HG02943 (cell line): ENCODE data around the gene CYP3A4.
"Not testable (repeated sequence)": the region's sequence is repeated elsewhere in the genome, so short reads cannot be mapped to it uniquely, and the experiment has no call there.

Experiments used
- ATAC-seq: cut with Tn5 transposase; IDR thresholded peaks from one replicate; pipeline ENCODE4 v1.9.1; 2021; ENCODE audit warnings: mild to moderate bottlenecking, low read depth, moderate library complexity; ENCODE audit not compliant: unreplicated experiment

Gene CYP3A4

DNA sequence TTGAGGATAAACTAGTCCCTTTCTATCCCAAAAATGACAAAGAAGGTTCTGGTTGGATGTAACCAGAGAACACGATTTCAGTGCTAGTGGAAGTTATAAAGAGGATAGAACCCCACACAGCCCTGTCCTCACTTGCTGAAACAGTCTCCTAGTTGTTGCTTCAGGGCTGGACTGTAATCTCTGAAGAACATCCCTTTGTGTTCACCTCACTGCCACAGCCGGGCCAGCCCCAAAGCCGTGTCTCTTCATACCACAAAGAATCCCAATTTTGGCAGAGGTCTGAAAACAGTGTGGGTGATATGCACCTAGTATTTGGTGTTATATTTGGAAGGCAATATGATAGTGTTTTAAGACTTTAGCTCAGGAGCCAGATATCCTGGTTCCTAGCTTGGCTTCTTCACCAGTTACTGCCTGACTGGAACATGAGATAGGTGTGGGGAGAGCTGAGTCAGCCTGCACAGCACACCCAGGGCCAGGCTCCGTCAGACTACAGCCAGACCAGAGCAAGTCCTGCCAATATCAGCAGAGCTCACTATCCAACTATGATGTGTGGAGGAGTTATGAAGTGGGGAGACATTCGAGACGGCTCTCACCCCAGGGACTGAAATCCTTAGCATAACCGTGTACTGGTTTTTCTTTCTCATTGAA lies 21.2 kb downstream of the CYP3A4 start:
- no peak for ATAC-seq

DNA sequence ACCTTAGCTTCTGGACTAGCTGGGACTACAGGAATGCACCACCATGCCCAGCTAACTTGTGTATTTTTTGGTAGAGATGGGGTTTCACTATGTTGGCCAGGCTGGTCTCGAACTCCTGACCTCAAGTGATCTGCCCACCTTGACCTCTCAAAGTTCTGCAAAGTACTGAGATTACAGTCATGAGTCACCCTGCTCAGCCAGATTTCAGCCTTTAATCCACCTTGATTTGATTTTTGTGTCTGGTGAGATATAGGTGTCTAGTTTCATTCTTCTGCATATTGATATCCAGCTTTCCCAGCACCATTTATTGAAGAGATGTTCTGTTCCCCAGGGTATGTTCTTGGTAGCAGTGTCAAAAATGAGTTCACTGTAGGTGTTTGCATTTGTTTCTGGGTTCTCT lies 28.9 kb downstream of the CYP3A4 start:
- no peak for ATAC-seq

DNA sequence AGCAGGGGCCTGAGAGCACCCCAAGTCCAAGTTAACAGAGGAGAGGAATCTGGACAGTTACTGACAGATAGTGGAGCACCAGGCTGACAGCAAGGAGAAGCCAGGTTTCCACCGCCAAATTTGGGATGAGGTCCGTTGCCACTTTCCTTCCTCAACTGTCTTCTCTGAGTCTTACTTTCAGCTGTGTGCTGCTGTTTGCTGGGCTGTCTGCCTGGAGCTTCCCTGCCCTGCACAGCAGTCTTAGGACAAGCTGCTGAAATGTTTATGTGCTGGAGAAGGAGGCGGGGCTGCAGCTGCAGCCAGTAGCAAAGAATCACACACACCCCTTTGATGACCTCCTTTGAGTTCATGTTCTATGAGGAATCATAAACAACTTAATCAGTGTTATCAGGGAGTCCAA lies 31.6 kb downstream of the CYP3A4 start:
- no peak for ATAC-seq

DNA sequence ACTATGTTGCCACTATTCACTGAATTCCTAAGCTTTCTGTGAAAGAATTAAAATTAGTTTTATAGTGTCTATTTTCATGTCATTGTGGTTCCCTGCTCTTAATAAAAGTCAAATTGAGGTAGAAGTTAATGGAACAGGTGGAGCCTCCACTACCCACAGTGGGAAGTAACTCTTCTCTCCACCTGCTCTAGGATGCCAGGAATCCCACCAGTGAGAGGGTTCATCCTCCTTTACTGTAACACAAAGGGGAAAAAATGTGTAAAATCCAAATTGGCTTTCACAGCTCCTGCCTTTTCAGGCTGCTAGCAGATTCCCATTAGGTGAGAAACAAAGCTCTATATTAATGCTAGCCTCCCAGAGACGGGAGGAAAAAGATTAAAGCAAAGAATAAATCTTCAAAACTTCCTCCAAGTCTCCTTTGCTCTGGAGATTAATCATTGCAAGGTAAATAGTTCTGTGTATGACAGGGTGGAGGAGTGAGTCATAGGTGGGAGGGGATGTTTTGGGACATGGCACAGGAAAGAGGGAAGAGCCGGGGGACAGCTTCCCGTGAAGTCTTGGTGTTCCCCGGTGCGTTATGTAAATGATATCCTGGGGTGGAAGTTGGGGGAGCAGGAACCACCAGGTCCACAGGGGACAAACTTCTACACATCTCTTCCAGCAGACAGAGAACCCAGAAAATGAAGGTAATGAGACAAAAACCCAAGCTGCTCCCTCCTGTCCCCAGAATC lies 32.5 kb downstream of the CYP3A4 start:
- ATAC-seq: not testable (repeated sequence)

DNA sequence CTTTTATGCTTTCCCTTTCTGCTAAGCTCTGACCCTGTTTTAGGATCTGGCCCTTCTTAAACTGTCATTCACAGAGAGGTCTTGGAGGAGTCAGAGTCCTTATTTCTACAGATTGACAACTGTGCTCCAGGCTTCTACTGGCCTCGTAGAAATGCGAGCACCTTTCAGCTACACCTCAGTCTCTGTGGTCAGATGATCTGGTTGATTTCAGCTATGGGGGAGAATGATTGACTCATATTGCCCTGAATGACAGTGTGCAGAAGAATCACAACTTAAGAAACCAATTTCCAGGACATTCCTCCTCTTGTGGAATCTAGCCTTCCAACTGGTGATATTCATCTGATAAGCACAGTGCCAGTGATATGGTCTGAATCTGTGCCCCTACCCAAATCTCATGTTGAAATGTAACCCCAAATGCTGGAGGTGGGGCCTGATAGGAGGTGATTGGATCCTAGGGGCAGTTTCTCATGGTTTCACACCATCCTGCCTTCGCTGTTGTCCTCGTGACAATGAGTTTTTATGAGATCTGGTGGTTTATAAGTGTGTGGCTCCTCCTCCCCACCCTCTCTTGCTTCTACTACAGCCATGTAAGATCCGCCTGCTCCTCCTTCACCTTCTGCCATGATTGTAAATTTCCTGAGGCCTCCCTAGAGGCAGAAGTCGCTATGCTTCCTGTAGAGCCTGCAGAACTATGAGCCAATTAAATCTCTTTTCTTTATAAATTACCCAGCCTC lies 35.0 kb downstream of the CYP3A4 start:
- no peak for ATAC-seq

DNA sequence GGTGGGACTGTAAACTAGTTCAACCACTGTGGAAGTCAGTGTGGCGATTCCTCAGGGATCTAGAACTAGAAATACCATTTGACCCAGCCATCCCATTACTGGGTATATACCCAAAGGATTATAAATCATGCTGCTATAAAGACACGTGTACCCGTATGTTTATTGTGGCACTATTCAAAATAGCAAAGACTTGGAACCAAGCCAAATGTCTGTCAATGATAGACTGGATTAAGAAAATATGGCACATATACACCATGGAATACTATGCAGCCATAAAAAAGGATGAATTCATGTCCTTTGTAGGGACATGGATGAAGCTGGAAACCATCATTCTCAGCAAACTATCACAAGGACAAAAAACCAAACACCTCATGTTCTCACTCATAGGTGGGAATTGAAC lies 37.1 kb downstream of the CYP3A4 start:
- not testable (repeated sequence) for ATAC-seq

DNA sequence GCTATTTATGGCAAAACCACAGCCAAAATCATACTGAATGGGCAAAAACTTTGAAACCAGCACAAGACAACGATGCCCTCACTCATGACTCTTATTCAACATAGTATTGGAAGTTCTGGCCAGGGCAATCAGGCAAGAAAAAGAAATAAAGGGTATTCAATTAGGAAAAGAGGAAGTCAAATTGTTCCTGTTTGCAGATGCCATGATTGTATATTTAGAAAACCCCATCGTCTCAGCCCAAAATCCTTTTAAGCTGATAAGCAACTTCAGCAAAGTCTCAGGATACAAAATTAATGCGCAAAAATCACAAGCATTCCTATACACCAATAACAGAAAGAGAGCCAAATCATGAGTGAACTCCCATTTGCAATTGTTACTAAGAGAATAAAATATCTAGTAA lies 38.6 kb downstream of the CYP3A4 start:
- ATAC-seq: not testable (repeated sequence)

DNA sequence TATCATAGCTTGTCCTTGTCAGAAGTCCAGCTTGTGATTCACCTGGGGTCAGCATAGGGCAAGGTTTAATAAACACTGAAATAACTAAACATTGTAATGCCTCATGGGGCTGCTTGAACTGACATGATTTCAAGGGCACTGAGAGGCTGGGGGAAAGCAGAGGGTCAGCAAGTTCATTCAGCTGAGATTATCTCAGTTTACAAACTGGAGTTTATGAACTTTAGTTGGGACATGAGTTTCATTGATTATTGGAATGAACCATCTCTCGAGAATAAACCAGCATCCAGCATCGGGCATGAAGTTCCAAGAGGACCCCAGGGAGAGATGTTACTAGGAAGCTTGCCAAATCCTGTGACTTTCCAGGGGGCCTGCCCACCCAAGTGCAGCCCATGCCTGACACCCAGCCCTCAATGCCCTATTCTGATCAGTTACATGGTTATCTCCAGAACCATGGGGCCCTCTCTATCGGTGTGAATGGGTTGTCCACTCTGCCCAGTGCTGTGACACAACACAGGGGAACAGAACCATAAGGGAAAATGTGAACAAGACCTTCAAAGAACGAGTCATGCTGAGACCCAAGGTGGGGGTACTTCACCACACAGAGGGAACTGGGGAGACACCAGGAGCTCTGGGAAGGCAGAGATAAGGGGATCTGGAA lies 41.1 kb downstream of the CYP3A4 start:
- ATAC-seq: no peak

DNA sequence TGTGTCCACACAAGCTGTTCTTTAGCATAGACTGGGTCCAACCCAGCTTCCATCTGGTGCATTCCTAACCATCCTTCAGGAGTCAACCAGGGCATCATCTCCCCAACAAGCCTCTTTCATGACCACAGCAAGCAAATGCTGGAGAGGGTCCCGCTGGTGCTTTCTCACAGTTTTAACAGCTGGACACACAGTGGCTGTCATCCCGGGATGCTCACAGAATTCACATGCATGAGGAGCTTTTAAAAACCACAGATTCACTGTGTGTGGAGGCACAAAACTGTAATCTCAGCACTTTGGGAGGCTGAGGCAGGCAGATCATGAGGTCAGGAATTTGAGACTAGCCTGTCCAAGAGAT lies 42.6 kb downstream of the CYP3A4 start:
- ATAC-seq: no peak

DNA sequence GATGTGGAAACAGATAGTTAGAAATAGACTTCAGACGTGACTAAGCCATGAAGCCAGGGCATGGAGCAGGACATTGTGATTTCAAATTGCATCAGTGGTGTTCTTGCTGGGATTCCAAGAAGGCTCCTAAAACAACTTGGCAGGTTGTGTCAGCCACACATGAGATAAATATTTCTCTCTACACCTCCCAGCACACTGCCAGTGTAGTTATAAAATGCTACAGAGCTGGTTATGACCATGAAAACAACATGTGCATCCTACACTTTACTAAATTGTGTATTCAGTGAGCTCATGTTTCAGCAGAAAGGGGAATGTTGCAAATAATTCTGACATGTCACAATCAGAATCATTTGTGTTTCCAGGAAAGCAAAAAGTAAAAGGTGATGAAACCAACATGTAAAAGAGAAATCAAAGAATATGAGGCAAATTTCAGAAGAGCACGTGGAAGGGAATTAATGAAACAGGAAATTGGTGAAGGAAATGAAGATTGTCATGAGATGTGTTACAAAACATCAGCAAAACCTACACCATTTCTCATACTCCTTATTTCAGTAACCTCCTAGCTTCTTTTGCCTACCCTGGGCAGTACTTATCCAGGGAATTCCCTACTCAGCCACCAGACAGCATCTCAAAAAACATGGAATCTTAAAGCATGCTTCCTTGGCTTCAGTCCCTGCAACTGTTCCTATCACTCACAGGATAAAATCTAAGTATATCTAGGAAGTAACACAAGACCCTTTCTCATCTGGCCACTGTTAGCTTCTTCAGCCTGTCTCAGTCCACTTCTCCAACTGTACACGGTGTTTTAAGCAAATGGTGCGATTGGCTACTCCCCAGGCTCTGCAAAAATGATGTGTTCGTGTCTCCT lies 43.2 kb downstream of the CYP3A4 start:
- ATAC-seq: no peak

DNA sequence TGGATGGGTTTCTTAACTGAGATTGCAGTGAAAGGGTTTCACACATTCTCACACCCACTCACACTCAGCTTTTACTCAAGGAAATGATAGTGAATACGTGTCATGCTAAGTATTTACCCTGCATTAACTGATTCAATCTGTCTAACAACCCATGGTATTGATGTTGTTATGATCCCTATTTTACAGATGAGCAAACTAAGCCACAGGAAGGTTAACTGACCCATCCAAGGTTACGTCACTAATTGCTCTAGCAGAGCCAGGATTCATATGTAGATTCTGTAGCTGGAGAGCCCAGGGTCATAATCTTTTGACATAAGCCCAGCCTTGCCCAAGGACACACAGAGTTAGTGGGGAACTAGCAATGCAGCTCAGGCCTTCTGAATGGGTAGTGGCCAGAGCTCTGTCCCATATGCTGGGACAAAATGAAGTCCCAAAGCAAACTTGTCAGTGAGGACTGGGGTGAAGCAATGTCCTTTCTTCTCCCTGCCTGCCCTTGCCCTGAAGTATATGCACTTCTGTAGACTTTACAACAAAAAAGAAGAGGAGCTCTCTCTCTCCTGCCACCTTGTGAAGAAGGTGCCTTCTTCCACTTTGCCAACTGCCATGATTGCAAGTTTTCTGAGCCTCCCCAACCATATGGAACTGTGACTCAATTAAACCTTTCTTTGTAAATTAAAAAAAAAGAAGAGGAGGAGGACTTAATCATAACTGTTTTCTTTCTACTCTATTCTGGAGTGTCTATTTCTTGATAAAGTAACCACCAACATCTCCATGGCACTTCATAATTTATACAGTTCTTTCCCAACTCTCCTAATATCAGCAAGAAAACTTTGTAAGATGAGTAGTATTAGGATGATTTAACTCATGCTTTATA lies 44.0 kb downstream of the CYP3A4 start:
- ATAC-seq: no peak

DNA sequence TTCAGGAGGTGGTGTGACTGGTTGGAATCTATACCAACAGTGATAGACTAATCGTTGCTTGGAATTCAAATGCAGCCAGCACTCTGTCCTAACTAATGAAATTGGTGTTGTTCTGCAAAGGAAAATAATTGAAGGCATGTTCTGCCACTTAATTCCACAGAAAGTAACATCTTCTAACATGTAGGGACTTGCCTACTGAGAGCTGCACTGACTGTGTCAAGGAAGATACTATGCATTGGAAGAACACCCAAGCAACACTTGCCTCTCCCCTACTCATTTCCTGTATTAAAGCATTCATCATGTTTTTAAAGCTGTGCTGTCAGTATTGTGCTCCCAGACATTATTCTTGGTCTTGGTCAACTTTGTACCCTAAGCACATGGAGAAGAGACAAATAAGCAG lies 46.3 kb downstream of the CYP3A4 start:
- ATAC-seq: no peak

DNA sequence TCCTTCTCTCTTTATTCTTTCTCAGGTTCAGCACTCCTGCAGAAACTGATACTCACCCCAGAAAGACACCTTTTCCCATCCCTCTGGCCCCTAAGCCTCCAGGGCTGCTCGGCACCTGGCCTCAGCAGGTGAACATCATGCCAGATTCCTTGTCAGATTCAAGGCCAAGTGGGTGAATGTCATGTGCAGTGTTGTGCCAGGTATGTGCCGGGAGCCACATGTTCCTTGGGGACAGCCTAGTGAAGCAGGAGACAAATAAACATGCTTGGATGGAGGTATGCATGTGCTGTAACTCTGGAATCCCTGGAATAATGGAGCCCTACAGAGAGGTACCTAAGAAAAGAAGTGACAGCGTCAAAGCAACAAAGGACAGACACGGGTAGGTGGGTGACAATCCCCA lies 47.3 kb downstream of the CYP3A4 start:
- ATAC-seq: not testable (repeated sequence)

DNA sequence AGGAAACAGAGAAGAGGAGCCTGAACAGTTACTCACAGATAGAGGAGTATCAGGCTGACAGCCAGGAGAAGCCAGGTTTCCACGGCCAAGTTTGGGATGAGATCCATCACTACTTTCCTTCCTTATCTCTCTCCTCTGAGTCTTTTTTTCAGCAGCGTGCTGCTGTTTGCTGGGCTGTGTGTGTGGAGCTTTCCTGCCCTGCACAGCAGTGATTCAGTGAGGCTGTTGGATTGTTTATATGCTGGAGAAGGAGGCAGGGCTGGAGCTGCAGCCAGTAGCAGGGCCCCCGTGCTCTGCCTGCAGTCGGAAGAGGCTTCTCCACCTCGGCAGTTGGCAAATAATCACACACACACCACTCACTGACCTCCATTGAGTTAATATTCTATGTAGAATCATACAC lies 49.0 kb downstream of the CYP3A4 start, which contains the start of gene CYP3A7:
Gene CYP3A7 (minus strand): TSS at position 210 of the 400 bp plus-strand sequence. CDS start 103 bp downstream, at position 107.
- no peak for ATAC-seq

DNA sequence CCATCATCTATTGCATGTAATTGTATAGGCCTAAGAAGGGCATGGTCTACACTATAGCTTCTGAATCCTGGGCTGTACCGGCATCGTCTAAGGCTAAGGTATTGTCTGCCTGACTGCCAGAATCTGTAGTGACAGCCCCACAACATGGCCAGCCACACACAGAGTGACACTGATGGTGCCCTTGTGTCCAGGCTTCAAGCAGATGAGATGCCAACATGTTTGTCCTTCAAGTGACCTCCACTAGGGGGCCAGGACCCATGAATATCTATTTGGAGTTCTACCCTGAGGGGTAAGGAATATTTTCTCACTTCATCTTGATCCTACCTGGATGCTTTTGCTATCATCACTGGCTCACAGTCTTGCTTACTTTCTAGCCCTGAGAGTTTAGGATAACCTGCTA lies 50.5 kb downstream of the CYP3A4 start:
- ATAC-seq: no peak

DNA sequence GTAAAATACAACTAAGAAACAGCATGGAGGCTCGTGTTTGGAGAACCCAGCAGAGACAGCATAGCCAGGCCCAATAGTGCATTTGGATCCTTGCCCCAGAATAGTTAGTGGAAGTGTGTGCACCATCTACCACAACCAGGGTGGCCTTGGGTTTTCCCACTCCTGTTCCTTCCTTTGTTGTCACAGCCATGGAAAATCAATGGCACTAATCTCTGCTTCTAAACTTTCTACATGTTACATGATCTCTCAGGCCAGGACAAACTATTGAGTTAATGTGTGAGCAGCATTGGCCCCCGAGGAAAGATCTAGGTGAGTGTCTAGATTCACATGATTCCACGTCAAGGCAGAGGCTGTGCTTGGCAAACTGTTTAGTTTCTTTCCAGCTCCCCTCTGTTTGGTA lies 51.0 kb downstream of the CYP3A4 start:
- ATAC-seq: no peak

DNA sequence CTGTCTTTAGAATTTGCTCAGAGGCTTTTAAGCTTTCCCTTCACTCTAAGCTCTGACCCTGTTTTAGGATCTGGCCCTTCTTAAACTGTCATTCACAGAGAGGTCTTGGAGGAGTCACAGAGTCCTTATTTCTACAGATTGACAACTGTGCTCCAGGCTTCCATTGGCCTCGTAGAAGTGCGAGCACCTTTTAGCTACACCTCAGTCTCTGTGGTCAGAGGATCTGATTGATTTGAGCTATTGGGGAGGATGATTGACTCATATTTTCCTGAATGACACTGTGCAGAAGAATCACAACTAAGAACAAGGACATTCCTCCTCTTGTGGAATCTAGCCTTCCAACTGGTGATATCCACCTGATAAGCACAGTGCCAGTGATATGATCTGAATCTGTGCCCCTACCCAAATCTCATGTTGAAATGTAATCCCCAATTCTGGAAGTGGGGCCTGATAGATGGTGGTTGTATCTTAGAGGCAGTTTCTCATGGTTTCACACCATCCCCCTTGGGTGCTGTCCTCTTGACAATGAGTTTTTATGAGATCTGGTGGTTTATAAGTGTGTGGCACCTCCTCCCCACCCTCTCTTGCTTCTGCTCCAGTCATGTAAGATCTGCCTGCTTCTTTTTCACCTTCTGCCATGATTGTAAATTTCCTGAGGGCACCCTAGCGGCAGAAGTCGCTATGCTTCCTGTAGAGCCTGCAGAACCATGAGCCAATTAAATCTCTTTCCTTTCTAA lies 52.2 kb downstream of the CYP3A4 start:
- ATAC-seq: no peak

DNA sequence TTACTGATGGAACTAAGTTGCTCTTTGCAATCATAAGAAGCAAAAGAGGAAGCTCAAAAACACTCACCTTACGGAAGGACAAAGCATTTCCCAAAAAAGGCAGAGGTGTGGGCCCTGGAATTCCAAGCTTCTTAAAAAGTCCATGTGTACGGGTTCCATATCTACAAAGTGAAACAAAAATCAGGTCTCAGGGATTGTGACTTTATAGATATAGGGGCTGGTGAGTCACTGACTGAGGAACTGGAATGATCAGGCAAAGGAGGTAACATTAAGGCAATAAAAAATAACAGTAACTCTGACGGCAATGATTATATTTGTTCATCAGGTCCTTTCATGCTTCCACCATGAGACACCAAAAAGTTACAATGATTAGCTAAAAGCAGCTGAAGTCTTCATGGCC lies 53.0 kb downstream of the CYP3A4 start:
- no peak for ATAC-seq
